Neutrophil (primary cell): ENCODE results near the gene DCLK1.
"Not testable (repeated sequence)": the region's sequence is repeated elsewhere in the genome, so short reads cannot be mapped to it uniquely, and the experiment has no call there.

Source experiments
- H3K27ac ChIP-seq: fragments of 200-600 bp; sonication (generic); 2 replicates; pipeline ENCODE4 v1.5.1; 2016; ENCODE audit warnings: mild to moderate bottlenecking, moderate library complexity
- H3K27me3 ChIP-seq: fragments of 200-600 bp; sonication (generic); 2 replicates; pipeline ENCODE4 v1.6.0; 2016; ENCODE audit warnings: mild to moderate bottlenecking
- H3K36me3 ChIP-seq: fragments of 200-600 bp; sonication (generic); 2 replicates; pipeline ENCODE4 v1.5.1; 2017
- H3K4me1 ChIP-seq, 2 experiments: fragments of 200-600 bp in 1 of 2; sonication (generic) in 1 of 2; 1 replicate in 1 of 2; 2 replicates in 1 of 2; pipeline versions ENCODE4 v1.5.1 to v1.6.1; 2013 to 2016; ENCODE audit warnings: low read depth in 1 of 2, low read length in 1 of 2, mild to moderate bottlenecking in 1 of 2, moderate library complexity in 1 of 2; ENCODE audit not compliant: control insufficient read depth in 1 of 2, insufficient read depth in 1 of 2
- H3K4me3 ChIP-seq, 2 experiments: fragments of 200-600 bp in 1 of 2; sonication (generic) in 1 of 2; 1 replicate in 1 of 2; 2 replicates in 1 of 2; pipeline ENCODE4 v1.5.1; 2013 to 2016; ENCODE audit warnings: low read depth in 1 of 2, low read length in 1 of 2, mild to moderate bottlenecking in 1 of 2, moderate library complexity in 1 of 2
- H3K9me3 ChIP-seq: fragments of 200-600 bp; sonication (generic); 2 replicates; pipeline ENCODE4 v1.5.1; 2016
- CTCF ChIP-seq: fragments of 200-600 bp; sonication (generic); IDR thresholded peaks from 2 replicates; pipeline ENCODE4 v1.5.1; 2016; ENCODE audit warnings: antibody characterized with exemption

The DCLK1 gene

GRCh38 chr13:35977060-35977459 lies 154.1 kb downstream of the DCLK1 start:
- no peak overlapping the region for H3K27ac ChIP-seq
- H3K4me3 ChIP-seq, result no peak overlapping the region
- TF ChIP-seq CTCF, result no peak

GRCh38 chr13:35976126-35976525 lies 155.1 kb downstream of the DCLK1 start:
- no peaks in the 10 kb centered on the region for H3K9me3 ChIP-seq
- H3K4me3 ChIP-seq, result no peak overlapping the region
- no peak overlapping the region for H3K27ac ChIP-seq
- H3K27me3 ChIP-seq, result no peaks in the 10 kb centered on the region
- TF ChIP-seq CTCF, result no peak
- peaks cover 3 to 6% of the 10 kb centered on the region in 2 experiments for H3K4me1 ChIP-seq
- no peaks in the 10 kb centered on the region for H3K36me3 ChIP-seq

More at GRCh38 chr13:35977060-35977459, 154.1 kb downstream of the DCLK1 start:
- Histone ChIP-seq H3K4me1 (peaks cover 3 to 6% of the 10 kb centered on the region in 2 experiments), H3K36me3 (no peaks in the 10 kb centered on the region), H3K9me3 (no peaks in the 10 kb centered on the region), H3K27me3 (no peaks in the 10 kb centered on the region)

DNA sequence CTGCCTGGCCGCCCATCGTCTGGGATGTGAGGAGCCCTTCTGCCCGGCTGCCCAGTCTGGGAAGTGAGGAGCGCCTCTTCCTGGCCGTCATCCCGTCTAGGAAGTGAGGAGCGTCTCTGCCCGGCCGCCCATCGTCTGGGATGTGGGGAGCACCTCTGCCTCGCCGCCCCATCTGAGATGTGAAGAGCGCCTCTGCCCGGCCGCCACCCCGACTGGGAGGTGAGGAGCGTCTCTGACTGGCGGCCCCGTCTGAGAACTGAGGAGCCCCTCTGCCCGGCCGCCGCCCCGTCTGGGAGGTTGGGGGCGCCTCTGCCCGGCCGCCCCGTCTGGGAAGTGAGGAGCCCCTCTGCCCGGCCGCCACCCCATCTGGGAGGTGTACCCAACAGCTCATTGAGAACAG lies 164.2 kb downstream of the DCLK1 start:
- H3K27ac ChIP-seq, H3K4me3 ChIP-seq, H3K9me3 ChIP-seq, H3K27me3 ChIP-seq, H3K36me3 ChIP-seq, H3K4me1 ChIP-seq: not testable (repeated sequence)

GRCh38 chr13:35966024-35966423 lies 165.2 kb downstream of the DCLK1 start:
- no peaks in the 10 kb centered on the region for H3K36me3 ChIP-seq

DNA sequence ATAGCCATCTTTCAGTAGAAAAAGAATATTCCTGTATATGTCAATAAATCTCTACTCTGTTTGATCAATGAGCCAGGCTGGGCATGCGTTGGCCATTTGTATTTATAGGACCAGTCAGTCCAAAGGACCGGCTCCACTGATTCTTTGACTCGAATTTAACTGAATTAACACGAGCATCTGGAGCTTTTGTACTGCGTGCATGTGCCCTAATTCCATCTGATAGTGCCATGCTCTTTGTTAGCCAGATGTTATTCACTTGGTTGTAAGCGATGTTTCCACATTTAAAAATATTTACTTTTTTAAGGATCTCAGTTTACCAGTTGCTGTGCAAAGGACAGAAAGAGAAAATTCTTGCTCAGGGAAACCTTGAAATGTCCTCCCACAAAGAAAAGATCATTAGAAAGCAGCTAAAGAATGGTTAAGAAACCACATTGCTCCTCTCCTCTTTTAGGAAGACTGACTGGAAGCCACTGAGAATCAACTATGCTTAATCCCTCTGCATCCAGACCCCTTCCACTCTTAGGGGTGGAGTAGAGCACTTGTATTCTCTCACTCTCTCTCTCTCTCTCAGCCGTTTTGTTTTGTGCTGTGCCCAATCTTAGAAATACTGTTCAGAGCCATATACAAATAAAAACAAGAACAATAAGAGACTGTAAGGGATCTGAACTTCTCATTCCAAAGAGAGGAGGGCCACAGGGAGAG lies 165.8 kb downstream of the DCLK1 start:
- Histone ChIP-seq H3K36me3 (no peaks in the 10 kb centered on the region), H3K9me3 (no peaks in the 10 kb centered on the region), H3K27ac (no peak overlapping the region), H3K4me3 (no peak overlapping the region), H3K4me1 (no peaks in the 10 kb centered on the region), H3K27me3 (no peaks in the 10 kb centered on the region)
- TF ChIP-seq CTCF, result no peak

More at GRCh38 chr13:35966024-35966423, 165.2 kb downstream of the DCLK1 start:
- H3K4me1 ChIP-seq, result no peaks in the 10 kb centered on the region
- no peak overlapping the region for H3K4me3 ChIP-seq
- H3K9me3 ChIP-seq, result no peaks in the 10 kb centered on the region
- no peak overlapping the region for H3K27ac ChIP-seq
- TF ChIP-seq CTCF, result no peak
- no peaks in the 10 kb centered on the region for H3K27me3 ChIP-seq

DNA sequence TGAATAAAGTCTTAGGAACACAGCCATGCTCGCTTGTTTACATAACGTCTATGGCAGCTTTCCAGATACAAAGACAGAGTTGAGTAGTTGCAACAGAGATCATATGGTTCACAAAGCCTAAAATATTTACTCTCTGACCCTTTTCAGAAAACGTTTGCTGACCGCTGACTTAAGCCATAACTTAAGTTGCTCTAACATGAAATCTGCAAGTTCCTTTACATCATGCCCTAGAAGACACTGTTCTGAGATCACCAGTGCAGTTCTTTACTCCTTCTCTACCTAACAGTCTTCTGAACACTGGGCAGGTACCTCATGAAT lies 166.4 kb downstream of the DCLK1 start:
- Histone ChIP-seq H3K4me1 (no peaks in the 10 kb centered on the region), H3K27ac (no peak overlapping the region), H3K36me3 (no peaks in the 10 kb centered on the region), H3K9me3 (no peaks in the 10 kb centered on the region), H3K4me3 (no peak overlapping the region), H3K27me3 (no peaks in the 10 kb centered on the region)
- TF ChIP-seq CTCF, result no peak
